AG08396 (cell line): Measurements from ENCODE around the gene UQCRHL.

ENCODE experiments used
- DNase-seq: peaks from one replicate; pipeline ENCODE4 v3.0.0; 2012; ENCODE audit warnings: low spot score, mixed read lengths

UQCRHL gene

GRCh38 chr1:15758343-15758931, 49.0 kb downstream of the UQCRHL start, which contains the start of gene FBLIM1:
Gene FBLIM1, plus strand, starts transcription at chr1:15758795. Its CDS starts 6,189 bp downstream, at chr1:15764984.
- DNase-seq, result peak; percentile 64

GRCh38 chr1:15757575-15758342, 49.7 kb downstream of the UQCRHL start:
- DNase-seq, result peak; percentile 23
